ENCODE results near the gene FRA10AC1. TPM values are rescaled to one million over a fixed set of nuclear protein-coding genes. Genes with fewer than 3 reads are reported as not detected.

Gene FRA10AC1
- total RNA-seq, 1 experiment from 2014 or later, result 10.4 TPM

DNA sequence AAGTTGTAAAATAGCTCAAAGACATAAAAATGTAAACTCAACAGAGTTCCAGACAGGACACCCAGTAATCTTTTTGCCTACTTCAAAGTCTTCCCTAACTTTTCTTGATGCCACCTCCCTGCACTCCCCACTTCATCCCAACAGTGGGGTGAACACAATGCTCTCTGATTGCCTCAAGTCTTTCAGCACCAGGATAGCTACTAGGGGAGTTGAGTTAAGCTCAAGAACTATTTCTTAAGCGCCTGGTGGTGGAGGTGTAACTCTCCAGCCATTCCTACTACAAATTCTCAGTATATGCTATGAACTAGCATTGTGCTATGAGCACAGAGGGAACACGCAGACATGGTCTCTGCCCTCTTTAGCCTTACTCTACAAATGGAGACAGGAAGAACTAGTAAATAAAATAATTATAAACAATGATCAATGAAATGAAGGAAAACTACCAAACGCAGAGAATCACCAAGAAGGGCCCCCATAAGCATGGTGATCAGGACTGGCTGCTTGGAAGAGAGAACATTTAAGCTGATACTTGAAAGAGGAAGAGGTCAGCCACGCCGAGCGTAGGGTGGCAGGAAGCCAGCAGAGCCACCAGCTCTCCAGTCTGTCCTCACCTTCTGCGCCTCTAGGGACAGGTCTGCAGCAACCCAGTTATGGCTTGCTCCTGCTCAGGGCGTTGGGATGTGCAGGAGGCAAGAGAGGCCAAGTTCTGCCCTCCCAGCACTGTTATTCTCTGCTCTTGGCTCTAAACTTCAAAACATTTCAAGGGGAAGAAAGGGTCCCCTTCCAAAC is 16.7 kb upstream of the FRA10AC1 start:
- intact Hi-C loops (cut with micrococcal nuclease; ENCODE audit: unreplicated experiment), result no loop called here
- H3K4me1 ChIP-seq (replicated peaks; ENCODE audit: insufficient read depth), result peaks cover 4% of the 10 kb centered on the region; the same call in 1 of the 2 replicates
- H3K27ac ChIP-seq, result no peak overlapping the region
- H3K27me3 ChIP-seq (ENCODE audit: insufficient read depth, low read depth), result no peaks in the 10 kb centered on the region
- DNase-seq, result no peak
- no peaks in the 10 kb centered on the region for H3K79me2 ChIP-seq (ENCODE audit: low read depth)
- H3K36me3 ChIP-seq (ENCODE audit: low read depth), result no peaks in the 10 kb centered on the region
- H3F3A ChIP-seq (ENCODE audit: insufficient read depth, low read depth), result no peaks in the 10 kb centered on the region
- CTCF ChIA-PET, result no interaction called here
- H2AFZ ChIP-seq, result no peak overlapping the region
- TF ChIP-seq EZH2 (IDR thresholded peaks at IDR 0.05; ENCODE audit: low read depth), result no peak
- TF ChIP-seq, protein P1, sequence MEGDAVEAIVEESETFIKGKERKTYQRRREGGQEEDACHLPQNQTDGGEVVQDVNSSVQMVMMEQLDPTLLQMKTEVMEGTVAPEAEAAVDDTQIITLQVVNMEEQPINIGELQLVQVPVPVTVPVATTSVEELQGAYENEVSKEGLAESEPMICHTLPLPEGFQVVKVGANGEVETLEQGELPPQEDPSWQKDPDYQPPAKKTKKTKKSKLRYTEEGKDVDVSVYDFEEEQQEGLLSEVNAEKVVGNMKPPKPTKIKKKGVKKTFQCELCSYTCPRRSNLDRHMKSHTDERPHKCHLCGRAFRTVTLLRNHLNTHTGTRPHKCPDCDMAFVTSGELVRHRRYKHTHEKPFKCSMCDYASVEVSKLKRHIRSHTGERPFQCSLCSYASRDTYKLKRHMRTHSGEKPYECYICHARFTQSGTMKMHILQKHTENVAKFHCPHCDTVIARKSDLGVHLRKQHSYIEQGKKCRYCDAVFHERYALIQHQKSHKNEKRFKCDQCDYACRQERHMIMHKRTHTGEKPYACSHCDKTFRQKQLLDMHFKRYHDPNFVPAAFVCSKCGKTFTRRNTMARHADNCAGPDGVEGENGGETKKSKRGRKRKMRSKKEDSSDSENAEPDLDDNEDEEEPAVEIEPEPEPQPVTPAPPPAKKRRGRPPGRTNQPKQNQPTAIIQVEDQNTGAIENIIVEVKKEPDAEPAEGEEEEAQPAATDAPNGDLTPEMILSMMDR (conservative IDR thresholded peaks at IDR 0.05), result no peak
- H4K20me1 ChIP-seq (ENCODE audit: insufficient read depth), result no peaks in the 10 kb centered on the region
- POLR2A ChIA-PET (ENCODE audit: unreplicated experiment), result no interaction called here
- H3K9me3 ChIP-seq (ENCODE audit: insufficient read depth, low read depth), result no peaks in the 10 kb centered on the region
- H3K9me2 ChIP-seq (ENCODE audit: insufficient read depth), result no peaks in the 10 kb centered on the region
- no TSS peak for BruUV-seq (replicated peaks)
- no peak overlapping the region for H3K4me3 ChIP-seq
- no peak overlapping the region for H3K4me2 ChIP-seq

DNA sequence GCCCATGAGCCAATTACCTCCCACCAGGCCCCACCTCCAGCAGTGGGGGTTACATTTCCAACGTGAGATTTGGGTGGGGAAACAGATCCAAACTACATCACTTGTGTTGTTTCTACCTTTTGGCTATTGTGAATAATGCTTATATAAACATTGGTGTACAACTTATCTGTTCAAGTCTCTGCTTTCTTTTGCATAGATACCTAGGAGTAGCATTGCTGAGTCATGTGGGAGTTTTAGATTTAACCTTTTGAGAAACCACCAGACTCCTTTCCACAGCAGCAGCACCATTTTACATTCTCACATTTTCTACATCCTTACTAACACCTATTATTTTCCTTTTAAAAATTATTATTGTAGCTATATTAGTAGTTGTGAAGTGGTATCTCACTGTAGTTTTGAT is 14.4 kb upstream of the FRA10AC1 start:
- DNase-seq, result no peak
- H3K4me2 ChIP-seq, result no peak overlapping the region
- no peaks in the 10 kb centered on the region for H3K9me2 ChIP-seq (ENCODE audit: insufficient read depth)
- no peaks in the 10 kb centered on the region for H3K36me3 ChIP-seq (ENCODE audit: low read depth)
- no peaks in the 10 kb centered on the region for H3K27me3 ChIP-seq (ENCODE audit: insufficient read depth, low read depth)
- H3K27ac ChIP-seq, result no peak overlapping the region
- no peak overlapping the region for H3K4me3 ChIP-seq
- no peak for TF ChIP-seq EZH2 (IDR thresholded peaks at IDR 0.05; ENCODE audit: low read depth)
- TF ChIP-seq, protein P1 (conservative IDR thresholded peaks at IDR 0.05), result no peak
- no TSS peak for BruUV-seq (replicated peaks)
- H4K20me1 ChIP-seq (ENCODE audit: insufficient read depth), result no peaks in the 10 kb centered on the region
- no peaks in the 10 kb centered on the region for H3K9me3 ChIP-seq (ENCODE audit: insufficient read depth, low read depth)
- H3F3A ChIP-seq (ENCODE audit: insufficient read depth, low read depth), result no peaks in the 10 kb centered on the region
- ChIA-PET POLR2A (ENCODE audit: unreplicated experiment) (no interaction called here), CTCF (no interaction called here)
- H3K79me2 ChIP-seq (ENCODE audit: low read depth), result no peaks in the 10 kb centered on the region
- H3K4me1 ChIP-seq (replicated peaks; ENCODE audit: insufficient read depth), result no peaks in the 10 kb centered on the region
- intact Hi-C loops (cut with micrococcal nuclease; ENCODE audit: unreplicated experiment), result no loop called here
- H2AFZ ChIP-seq, result no peak overlapping the region

DNA sequence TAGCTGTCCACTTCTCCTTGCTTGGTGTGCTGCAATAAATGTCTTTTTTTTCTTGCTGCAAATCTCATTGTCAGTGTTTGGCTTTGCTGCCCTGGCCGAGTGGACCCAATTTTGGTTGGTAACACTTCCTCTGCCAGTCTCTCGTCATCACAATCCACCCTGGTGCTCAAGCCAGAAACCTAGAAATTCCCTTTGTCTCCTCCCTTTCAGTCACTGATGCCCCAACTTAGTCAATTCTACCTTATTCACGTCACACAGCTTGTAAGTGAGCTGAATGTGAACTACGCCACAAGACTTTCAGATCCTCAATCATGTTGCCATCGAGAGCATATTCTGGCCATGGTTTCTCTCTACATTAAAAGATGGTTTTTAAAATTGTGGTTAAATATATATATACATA is 13.0 kb upstream of the FRA10AC1 start:
- no peaks in the 10 kb centered on the region for H3F3A ChIP-seq (ENCODE audit: insufficient read depth, low read depth)

More for the DNA sequence above, 13.0 kb upstream of the FRA10AC1 start:
- Histone ChIP-seq H3K27me3 (ENCODE audit: insufficient read depth, low read depth) (no peaks in the 10 kb centered on the region), H3K79me2 (ENCODE audit: low read depth) (no peaks in the 10 kb centered on the region), H3K9me2 (ENCODE audit: insufficient read depth) (no peaks in the 10 kb centered on the region), H3K27ac (no peak overlapping the region), H3K36me3 (ENCODE audit: low read depth) (no peaks in the 10 kb centered on the region), H3K4me2 (no peak overlapping the region), H3K4me1 (replicated peaks; ENCODE audit: insufficient read depth) (no peaks in the 10 kb centered on the region), H3K9me3 (ENCODE audit: insufficient read depth, low read depth) (no peaks in the 10 kb centered on the region), H2AFZ (no peak overlapping the region), H3K4me3 (no peak overlapping the region), H4K20me1 (ENCODE audit: insufficient read depth) (no peaks in the 10 kb centered on the region)
- no TSS peak for BruUV-seq (replicated peaks)
- CTCF ChIA-PET, result no interaction called here
- intact Hi-C loops (cut with micrococcal nuclease; ENCODE audit: unreplicated experiment), result no loop called here
- no peak for TF ChIP-seq EZH2 (IDR thresholded peaks at IDR 0.05; ENCODE audit: low read depth)
- TF ChIP-seq, protein P1 (conservative IDR thresholded peaks at IDR 0.05), result no peak
- DNase-seq, result no peak
- POLR2A ChIA-PET (ENCODE audit: unreplicated experiment), result interaction anchor here (0.6 kb wide), 1 partner anchor 41 kb away, joined by 4 read pairs; no protein-coding TSS in a partner anchor

Measured in PC-9 (cell line).